Measurements from ENCODE around the gene CGB7.

Gene CGB7

GRCh38 chr19:49085020-49085867, 27.7 kb upstream of the CGB7 start, which contains the start of gene SNRNP70 (continued):
- peak; percentile 88; the same call in 1 of the 2 replicates for TF ChIP-seq KLF7 (tag by site-specific recombination; IDR thresholded peaks at IDR 0.05; ENCODE audit: borderline replicate concordance)
- 0 out of 2 replicates have a peak, but pooled peaks have one; percentile 85 for TF ChIP-seq ZNF785 (tag by site-specific recombination; IDR thresholded peaks at IDR 0.05)
- TF ChIP-seq OVOL3 (tag by site-specific recombination; IDR thresholded peaks at IDR 0.05) = peak; percentile 92
- no peak; the same call in 1 of the 2 replicates for TF ChIP-seq ZNF654 (tag by site-specific recombination; IDR thresholded peaks at IDR 0.05; ENCODE audit: low read depth)
- TF ChIP-seq HIC1 (tag by site-specific recombination; IDR thresholded peaks at IDR 0.05) = peak; percentile 99
- peak; percentile 16; the same call in 1 of the 2 replicates for TF ChIP-seq WT1 (tag by site-specific recombination; IDR thresholded peaks at IDR 0.05)
- TF ChIP-seq ZNF10 (tag by site-specific recombination; IDR thresholded peaks at IDR 0.05) = peak; percentile 75
- TF ChIP-seq ZNF658 (tag by site-specific recombination; IDR thresholded peaks at IDR 0.05) = no peak
- no peak for TF ChIP-seq HOXC10 (CRISPR knock-in tag; IDR thresholded peaks at IDR 0.05)
- TF ChIP-seq CTCF (tag by site-specific recombination; IDR thresholded peaks at IDR 0.05) = peak; percentile 65; the same call in 1 of the 2 replicates
- TF ChIP-seq SCRT1 (tag by site-specific recombination; IDR thresholded peaks at IDR 0.05; ENCODE audit: borderline replicate concordance) = peak; percentile 78; the same call in 1 of the 2 replicates
- TF ChIP-seq ZNF266 (tag by site-specific recombination; IDR thresholded peaks at IDR 0.05; ENCODE audit: low read depth) = no peak
- peak; percentile 69 for TF ChIP-seq PRDM10 (tag by site-specific recombination; IDR thresholded peaks at IDR 0.05)
- peak; percentile 67 for TF ChIP-seq ZBTB21 (tag by site-specific recombination; IDR thresholded peaks at IDR 0.05)
- TF ChIP-seq ZNF138 (tag by site-specific recombination; IDR thresholded peaks at IDR 0.05; ENCODE audit: borderline replicate concordance) = 0 out of 2 replicates have a peak, but pooled peaks have one; percentile 74
- peak; percentile 89 for TF ChIP-seq ZNF580 (tag by site-specific recombination; IDR thresholded peaks at IDR 0.05)
- TF ChIP-seq ZBTB17 (tag by site-specific recombination; IDR thresholded peaks at IDR 0.05) = peak; percentile 94
- no peak for TF ChIP-seq ZNF214 (tag by site-specific recombination; IDR thresholded peaks at IDR 0.05; ENCODE audit: borderline replicate concordance)
- TF ChIP-seq, protein P1, sequence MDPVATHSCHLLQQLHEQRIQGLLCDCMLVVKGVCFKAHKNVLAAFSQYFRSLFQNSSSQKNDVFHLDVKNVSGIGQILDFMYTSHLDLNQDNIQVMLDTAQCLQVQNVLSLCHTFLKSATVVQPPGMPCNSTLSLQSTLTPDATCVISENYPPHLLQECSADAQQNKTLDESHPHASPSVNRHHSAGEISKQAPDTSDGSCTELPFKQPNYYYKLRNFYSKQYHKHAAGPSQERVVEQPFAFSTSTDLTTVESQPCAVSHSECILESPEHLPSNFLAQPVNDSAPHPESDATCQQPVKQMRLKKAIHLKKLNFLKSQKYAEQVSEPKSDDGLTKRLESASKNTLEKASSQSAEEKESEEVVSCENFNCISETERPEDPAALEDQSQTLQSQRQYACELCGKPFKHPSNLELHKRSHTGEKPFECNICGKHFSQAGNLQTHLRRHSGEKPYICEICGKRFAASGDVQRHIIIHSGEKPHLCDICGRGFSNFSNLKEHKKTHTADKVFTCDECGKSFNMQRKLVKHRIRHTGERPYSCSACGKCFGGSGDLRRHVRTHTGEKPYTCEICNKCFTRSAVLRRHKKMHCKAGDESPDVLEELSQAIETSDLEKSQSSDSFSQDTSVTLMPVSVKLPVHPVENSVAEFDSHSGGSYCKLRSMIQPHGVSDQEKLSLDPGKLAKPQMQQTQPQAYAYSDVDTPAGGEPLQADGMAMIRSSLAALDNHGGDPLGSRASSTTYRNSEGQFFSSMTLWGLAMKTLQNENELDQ (tag by site-specific recombination; IDR thresholded peaks at IDR 0.05; ENCODE audit: low read depth) = no peak
- peak; percentile 99 for TF ChIP-seq KLF16 (tag by site-specific recombination; IDR thresholded peaks at IDR 0.05)
- TF ChIP-seq ZNF777 (tag by site-specific recombination; IDR thresholded peaks at IDR 0.05; ENCODE audit: borderline replicate concordance) = peak; percentile 70; the same call in 1 of the 2 replicates
- TF ChIP-seq SCRT2 (tag by site-specific recombination; IDR thresholded peaks at IDR 0.05) = peak; percentile 82
- peak; percentile 71; the same call in 1 of the 2 replicates for TF ChIP-seq BCL11B (tag by site-specific recombination; IDR thresholded peaks at IDR 0.05; ENCODE audit: low read depth)
- TF ChIP-seq, protein P2, sequence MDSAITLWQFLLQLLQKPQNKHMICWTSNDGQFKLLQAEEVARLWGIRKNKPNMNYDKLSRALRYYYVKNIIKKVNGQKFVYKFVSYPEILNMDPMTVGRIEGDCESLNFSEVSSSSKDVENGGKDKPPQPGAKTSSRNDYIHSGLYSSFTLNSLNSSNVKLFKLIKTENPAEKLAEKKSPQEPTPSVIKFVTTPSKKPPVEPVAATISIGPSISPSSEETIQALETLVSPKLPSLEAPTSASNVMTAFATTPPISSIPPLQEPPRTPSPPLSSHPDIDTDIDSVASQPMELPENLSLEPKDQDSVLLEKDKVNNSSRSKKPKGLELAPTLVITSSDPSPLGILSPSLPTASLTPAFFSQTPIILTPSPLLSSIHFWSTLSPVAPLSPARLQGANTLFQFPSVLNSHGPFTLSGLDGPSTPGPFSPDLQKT (IDR thresholded peaks at IDR 0.05; ENCODE audit: borderline replicate concordance, low read depth, low read length) = no peak
- TF ChIP-seq, protein P3, sequence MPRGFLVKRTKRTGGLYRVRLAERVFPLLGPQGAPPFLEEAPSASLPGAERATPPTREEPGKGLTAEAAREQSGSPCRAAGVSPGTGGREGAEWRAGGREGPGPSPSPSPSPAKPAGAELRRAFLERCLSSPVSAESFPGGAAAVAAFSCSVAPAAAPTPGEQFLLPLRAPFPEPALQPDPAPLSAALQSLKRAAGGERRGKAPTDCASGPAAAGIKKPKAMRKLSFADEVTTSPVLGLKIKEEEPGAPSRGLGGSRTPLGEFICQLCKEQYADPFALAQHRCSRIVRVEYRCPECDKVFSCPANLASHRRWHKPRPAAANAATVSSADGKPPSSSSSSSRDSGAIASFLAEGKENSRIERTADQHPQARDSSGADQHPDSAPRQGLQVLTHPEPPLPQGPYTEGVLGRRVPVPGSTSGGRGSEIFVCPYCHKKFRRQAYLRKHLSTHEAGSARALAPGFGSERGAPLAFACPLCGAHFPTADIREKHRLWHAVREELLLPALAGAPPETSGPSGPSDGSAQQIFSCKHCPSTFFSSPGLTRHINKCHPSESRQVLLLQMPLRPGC (tag by site-specific recombination; IDR thresholded peaks at IDR 0.05) = peak; percentile 82

Measured in HEK293 (cell line).